ENCODE data around the gene HYCC2.
"Not testable (repeated sequence)": the region's sequence is repeated elsewhere in the genome, so short reads cannot be mapped to it uniquely, and the experiment has no call there.

HYCC2 gene

DNA sequence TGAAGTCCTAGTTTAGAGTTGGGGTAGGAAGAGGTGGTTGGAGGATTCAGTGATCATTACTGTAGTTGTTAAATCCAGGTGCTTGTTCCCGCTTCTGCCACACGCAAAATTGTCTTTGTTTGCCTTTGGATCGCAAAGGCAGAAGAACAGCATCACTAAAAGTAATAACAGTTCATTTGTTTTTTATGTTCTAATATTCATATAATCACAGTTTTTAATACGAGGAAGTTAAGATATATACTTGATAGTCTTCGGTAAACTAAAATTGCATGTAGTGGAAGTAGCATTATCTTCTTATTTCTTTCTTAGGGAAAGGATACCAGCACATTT is 695 bp upstream of the HYCC2 start:
- ATAC-seq (no peak), DNase-seq (no peak)

DNA sequence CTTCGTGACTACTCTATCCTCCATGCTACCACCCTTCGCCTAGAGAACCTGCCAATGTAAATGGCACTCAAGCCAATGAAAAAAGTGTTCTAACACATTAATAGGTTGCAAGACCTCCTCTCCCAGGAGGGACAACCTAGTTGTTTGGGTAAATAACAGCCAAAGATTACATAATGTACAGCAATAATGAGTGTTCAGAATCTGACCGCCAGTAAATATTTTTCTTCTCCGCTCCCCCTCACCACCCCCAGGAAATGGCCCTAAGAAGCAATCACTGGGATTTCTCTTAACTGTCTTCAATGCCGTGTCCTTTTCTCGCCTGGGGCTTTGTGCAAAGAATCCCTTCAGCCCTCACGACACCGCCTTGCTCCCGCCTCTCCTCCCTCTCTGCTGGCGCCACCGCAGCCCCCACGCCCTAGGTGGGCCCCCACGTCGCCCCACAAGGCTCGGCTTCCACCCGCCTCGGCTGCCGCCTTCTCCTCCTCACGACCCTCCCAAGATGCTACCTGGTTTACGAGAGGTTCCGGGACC is 458 bp downstream of the HYCC2 start:
- DNase-seq (no peak), ATAC-seq (peak; percentile 29)

DNA sequence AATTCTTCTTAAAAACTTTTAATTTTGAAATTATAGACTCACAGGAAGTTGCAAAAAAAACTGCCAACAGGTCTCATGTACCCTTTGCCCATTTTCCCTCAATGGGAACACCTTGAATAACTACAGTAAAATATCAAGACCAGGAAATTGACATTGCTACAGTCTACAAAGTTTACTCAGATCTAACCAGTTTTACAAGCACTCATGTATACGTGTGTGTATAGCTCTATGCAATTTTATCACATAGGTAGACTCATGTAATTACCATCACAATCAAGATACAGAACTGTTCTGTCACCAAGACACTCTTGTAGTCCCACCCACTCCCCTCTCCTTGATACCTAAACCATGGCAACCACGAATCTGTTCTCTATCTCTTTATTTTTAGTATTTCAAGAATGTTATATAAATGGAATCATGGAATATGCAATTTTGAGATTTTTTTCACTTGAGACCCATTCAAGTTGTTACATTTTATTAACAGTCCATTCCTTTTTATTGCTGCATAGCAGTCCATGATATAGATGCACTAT is 6.6 kb downstream of the HYCC2 start:
- ATAC-seq, result no peak
- no peak for DNase-seq

DNA sequence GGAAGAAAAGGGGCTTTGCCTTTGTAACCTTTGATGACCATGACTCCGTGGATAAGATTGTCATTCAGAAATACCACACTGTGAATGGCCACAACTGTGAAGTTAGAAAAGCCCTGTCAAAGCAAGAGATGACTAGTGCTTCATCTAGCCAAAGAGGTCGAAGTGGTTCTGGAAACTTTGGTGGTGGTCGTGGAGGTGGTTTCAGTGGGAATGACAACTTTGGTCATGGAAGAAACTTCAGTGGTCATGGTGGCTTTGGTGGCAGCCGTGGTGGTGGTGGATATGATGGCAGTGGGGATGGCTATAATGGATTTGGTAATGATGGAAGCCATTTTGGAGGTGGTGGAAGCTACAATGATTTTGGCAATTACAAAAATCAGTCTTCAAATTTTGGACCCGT is 8.0 kb downstream of the HYCC2 start:
- not testable (repeated sequence) for ATAC-seq
- DNase-seq, result peak; percentile 66

DNA sequence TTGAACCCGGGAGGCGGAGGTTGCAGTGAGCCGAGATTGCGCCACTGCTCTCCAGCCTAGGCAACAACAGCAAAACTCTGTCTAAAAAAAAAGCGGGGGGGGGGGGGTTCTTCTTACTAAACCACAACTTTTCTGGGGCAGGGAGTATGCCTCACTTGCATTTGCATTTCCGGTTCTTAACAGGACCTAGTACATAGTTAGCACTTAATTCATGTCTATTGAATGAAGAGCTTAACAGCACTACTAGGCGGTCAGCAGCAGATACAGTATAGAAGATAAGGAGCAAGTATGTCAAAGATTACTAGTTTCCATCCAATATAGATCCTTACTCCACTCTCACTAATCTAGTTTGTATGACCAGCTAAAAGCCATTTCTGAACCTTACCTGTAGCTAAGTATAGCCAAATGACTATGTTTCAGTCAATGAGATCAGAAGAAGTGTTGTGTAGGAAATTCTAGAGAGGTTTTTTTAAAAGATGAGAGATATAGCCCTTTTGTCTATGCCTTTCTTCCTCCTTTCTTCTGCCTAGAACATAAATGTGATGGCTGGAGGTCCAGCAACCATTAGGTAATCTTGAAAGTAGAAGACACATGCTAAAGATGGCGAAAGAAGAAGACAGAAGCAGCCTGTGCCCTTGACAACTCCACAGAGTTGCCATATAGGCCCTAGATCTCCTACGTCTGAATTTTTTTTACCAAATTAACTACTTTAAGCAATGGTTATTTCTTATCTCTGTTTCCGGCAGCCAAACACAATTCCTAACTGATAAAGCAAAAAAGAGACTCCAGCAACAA is 11.3 kb downstream of the HYCC2 start:
- ATAC-seq (no peak), DNase-seq (no peak)

DNA sequence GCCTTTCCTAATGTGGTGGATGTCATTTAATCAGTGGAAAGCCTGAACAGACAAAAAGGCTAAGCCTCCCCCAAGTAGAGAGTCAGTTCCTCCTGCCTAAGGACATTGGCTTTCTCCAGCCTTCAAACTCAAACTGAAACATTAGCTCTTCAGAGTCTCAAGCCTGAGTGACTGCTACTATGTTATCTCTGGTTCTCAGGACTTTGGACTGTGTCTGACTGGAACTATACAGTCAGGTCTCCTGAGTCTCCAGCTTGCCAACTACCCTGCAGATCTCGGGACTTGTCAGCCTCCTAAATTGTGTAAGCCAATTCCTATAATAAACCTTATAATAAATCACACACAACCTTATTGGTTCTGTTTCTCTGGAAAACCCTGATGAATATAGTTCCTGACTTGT is 12.6 kb downstream of the HYCC2 start:
- ATAC-seq, result no peak
- no peak for DNase-seq

DNA sequence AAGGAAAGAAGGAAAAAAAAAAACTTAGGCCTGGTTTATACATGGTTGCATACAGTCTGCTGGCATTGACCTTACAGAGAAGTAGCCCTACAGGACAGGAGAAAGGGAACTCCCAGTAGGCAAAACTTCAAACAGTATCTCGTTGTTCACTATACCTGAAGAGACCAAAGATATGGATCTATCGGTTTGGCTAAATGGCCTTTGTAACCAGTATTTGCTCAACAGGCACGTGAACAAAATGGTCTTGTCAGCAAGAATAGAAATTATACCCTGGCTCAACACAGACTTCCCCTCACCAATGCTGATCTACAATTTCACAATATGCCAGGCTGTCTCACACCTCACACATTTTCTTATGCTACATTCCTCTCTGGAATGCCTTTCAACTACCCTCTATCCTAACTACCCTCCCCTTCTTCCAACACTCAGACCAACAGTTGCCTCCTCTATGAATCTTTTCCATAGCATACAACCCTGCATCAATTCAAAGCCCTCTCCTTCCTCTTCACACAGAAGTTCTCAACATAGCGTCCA is 13.7 kb downstream of the HYCC2 start:
- no peak for DNase-seq
- ATAC-seq, result no peak

DNA sequence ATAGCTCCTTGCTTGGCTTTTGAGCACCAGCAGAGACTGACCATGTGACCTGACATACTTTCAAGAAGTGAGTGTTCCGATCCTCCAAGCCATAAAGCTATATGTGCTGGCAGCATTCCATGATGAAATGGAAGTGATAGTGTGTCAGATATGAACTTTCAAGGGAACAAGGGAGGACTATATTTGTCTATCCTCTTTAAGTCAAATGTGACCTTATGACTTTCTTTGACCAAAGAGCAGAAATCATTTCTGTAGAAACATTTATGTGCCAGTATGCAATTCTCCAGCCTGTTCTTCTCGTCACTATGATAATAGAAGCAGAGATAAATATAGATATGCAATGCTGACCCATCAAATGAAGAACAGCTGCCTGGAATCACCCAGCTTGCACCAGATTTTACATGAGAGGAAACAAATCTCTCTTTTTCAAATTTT is 14.4 kb downstream of the HYCC2 start:
- ATAC-seq (peak; percentile 36), DNase-seq (no peak)

DNA sequence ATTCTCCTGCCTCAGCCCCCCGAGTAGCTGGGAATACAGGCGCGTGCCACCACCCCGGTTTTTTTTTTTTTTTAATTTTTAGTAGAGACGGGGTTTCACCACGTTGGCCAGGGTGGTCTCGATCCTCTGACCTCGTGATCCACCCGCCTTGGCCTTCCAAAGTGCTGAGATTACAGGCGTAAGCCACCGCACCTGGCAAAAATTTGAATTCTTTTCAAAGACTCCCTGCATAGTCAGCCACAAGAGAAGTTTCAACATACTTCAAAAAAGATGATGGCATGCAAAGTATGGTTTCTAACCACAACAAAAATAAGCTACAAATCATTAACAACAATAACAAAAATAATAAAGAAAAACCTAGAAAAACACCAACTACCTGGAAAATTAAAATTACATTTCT is 22.0 kb downstream of the HYCC2 start:
- DNase-seq, result no peak

DNA sequence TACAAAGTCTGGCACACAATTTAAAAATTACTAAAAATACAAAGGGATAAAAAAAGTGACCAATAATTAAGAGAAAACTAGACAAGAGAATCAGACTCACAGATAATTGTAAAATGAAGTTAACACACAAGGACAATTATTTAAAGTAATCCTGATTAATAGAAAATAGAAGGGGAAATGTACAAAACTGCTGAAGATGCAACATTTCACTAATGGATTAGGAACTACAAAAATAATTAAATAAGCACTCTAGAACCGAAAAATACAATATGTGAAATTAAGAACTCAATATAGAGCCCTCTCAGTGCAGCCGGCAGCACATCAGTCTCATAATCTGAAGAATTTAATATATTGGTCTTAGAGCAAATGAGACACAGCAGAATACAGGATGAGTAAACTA is 24.6 kb downstream of the HYCC2 start:
- DNase-seq, result no peak
- no peak for ATAC-seq

More for the DNA sequence above, 22.0 kb downstream of the HYCC2 start:
- no peak for ATAC-seq

DNA sequence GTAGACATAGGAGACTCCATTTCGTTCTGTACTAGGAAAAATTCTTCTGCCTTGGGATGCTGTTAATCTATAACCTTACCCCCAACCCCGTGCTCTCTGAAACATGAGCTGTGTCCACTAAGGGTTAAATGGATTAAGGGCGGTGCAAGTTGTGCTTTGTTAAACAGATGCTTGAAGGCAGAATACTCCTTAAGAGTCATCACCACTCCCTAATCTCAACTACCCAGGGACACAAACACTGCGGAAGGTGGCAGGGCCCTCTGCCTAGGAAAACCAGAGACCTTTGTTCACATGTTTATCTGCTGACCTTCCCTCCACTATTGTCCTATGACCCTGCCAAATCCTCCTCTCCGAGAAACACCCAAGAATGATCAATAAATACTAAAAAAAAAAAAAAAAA is 28.4 kb downstream of the HYCC2 start:
- ATAC-seq, result not testable (repeated sequence)

DNA sequence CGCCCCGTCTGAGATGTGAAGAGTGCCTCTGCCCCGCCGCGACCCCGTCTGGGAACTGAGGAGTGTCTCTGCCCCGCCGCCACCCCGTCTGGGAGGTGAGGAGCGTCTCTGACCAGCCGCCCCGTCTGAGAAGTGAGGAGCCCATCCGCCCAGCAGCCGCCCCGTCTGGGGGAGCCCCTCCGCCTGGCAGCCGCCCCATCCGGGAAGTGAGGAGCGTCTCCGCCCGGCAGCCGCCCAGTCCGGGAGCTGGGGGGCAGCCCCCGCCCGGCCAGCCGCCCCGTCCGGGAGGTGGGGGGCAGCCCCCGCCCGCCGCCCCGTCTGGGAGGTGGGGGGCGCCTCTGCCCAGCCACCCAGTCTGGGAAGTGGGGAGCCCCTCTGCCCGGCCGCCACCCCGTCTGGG is 29.0 kb downstream of the HYCC2 start:
- not testable (repeated sequence) for DNase-seq, ATAC-seq

More for the DNA sequence above, 28.4 kb downstream of the HYCC2 start:
- not testable (repeated sequence) for DNase-seq

DNA sequence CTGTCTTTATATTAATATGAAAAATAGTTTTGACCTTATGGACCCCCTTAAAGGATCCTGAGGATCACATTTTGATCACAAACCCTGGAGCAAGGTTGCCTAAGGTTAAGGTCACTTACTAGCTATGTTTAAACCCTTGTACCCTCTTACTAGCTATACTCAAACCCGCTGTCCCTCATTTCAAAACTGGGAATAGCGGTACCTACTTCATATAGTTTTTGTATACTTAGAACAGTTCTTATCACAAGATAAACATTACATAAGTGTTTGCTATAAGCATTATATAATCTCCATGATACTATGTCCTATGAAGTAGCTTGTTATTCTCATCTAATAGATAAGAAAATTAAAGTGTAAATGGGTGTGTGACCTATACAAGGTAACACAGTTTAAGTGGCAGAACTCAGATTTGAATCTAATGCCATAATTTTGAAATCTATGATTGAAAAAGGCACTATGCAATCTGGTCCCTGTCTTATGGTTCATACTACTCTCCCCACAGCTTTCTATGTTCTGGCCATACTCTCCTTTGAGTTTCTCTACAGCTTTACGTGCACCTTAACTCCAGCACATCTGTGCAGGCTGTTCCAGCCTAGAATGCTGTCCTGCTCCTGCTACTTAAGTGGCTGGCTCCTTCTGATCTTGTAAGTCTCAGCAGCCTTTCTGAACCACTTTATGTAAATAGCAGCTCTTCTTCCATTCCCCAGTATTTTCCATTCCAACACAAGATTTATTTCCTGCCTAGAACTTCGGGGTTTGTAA is 30.4 kb downstream of the HYCC2 start:
- ATAC-seq, result no peak

DNA sequence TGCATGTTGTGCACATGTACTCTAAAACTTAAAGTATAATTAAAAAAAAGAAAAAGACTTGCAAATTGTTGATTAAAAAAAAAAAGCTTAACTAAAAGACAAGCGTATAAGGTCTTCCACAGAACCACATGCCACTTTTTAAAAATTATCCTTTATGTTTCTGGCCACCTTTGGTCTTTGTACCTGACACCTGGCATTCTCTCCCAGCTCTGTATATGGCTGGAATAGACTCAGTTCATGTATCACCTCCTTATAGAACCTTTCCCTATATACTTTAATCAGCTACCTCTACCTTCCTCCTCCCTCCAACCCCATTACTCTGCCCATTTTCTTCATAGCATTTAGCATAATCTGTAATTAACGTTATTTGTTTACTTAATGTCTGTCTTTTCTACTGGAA is 32.6 kb downstream of the HYCC2 start:
- DNase-seq (no peak), ATAC-seq (no peak)

More for the DNA sequence above, 30.4 kb downstream of the HYCC2 start:
- DNase-seq, result no peak

DNA sequence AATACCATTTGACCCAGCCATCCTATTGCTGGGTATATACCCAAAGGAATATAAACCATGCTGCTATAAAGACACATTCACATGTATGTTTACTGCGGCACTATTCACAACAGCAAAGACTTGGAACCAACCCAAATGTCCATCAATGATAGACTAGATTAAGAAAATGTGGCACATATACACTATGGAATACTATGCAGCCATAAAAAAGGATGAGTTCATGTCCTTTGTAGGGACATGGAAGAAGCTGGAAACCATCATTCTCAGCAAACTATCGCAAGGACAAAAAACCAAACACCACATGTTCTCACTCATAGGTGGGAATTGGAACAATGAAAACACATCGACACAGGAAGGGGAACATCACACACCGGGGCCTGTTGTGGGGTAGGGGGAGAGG is 33.1 kb downstream of the HYCC2 start:
- not testable (repeated sequence) for ATAC-seq, DNase-seq

DNA sequence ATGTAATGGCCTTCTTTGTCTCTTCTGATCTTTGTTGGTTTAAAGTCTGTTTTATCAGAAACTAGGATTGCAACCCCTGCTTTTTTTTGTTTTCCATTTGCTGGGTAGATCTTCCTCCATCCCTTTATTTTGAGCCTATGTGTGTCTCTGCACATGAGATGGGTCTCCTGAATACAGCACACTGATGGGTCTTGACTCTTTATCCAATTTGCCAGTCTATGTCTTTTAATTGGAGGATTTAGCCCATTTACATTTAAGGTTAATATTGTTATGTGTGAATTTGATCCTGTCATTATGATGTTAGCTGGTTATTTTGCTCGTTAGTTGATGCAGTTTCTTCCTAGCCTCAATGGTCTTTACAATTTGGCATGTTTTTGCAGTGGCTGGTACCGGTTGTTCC is 37.1 kb downstream of the HYCC2 start:
- not testable (repeated sequence) for ATAC-seq, DNase-seq

DNA sequence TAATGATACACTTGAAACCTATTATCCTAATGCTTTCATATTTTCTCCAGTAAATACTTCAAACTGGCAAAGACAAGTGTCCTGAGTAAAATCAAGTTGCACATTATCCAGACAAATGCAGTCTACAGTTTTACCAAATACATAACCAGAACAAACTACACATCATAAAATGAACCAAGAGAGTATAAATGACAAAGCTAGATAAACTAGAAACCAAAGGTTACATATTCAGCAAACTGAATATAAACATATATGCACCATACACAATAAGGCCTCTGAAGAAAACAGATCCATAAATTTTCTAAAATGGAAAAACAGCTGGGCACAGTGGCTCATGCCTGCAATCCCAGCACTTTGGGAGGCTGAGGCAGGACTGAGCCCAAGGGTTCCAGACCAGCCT is 47.0 kb downstream of the HYCC2 start:
- ATAC-seq (no peak), DNase-seq (no peak)

DNA sequence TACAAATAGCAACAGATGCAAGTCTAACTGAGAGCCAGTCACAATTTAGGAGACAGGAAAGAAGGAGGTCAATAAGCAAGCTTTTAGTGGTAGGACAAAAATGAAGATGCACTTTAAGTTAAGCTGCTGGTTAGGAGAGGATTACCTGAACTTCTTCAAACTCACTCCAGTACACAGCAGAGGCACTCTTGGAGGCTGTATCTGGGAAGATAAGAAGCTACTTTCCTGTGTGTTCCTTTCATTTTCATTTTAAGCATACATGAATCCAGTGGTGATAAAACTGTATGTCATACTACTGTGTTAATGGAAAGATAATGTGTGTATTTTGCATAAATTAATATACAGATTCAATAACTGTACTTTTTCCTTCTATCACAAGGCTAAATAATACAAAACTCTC is 49.6 kb downstream of the HYCC2 start:
- no peak for DNase-seq
- ATAC-seq, result no peak

Measured in stimulated activated naive CD8-positive, alpha-beta T cell treated with anti-CD3 and anti-CD28 coated beads, Interleukin-15, Interleukin-2, amounts not matched to agents 100 U/mL and 50 U/mL, for 24 hours (primary cell).